ENCODE measurements around the gene C9orf50.
"Not testable (repeated sequence)": the region's sequence is repeated elsewhere in the genome, so short reads cannot be mapped to it uniquely, and the experiment has no call there.

Gene C9orf50

GRCh38 chr9:129637673-129638439 is 17.0 kb upstream of the C9orf50 start:
- no peak overlapping the region for H3K4me3 ChIP-seq (replicated peaks in 1 of 2; ENCODE audit: low read depth in 2 of 2, low read length in 2 of 2)
- no peak for DNase-seq (ENCODE audit: low read depth in 2 of 2)
- TF ChIP-seq, protein P1, sequence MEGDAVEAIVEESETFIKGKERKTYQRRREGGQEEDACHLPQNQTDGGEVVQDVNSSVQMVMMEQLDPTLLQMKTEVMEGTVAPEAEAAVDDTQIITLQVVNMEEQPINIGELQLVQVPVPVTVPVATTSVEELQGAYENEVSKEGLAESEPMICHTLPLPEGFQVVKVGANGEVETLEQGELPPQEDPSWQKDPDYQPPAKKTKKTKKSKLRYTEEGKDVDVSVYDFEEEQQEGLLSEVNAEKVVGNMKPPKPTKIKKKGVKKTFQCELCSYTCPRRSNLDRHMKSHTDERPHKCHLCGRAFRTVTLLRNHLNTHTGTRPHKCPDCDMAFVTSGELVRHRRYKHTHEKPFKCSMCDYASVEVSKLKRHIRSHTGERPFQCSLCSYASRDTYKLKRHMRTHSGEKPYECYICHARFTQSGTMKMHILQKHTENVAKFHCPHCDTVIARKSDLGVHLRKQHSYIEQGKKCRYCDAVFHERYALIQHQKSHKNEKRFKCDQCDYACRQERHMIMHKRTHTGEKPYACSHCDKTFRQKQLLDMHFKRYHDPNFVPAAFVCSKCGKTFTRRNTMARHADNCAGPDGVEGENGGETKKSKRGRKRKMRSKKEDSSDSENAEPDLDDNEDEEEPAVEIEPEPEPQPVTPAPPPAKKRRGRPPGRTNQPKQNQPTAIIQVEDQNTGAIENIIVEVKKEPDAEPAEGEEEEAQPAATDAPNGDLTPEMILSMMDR (IDR thresholded peaks at IDR 0.05; ENCODE audit: low read depth, low read length): no peak

DNA sequence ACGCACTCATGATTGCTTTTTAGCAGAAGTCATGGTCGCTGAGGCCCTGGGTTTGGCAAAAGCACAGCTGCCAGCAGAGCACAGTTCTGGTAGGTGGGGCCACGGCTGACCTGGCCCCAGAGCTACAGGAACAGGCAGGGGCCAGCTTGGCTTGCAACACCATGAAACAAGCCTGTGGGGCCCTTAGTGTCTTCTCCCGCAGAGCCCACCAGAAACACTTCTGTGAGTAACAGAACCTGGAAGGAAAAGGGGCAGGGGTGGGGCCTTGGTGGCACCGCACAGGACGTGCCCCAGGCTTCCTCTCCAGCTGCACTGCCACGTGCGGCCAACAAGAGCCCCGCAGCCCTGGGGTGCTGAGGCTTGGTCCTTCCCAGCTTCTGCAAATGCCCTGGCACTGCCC is 16.2 kb upstream of the C9orf50 start:
- TF ChIP-seq, protein P1 (IDR thresholded peaks at IDR 0.05; ENCODE audit: low read depth, low read length): no peak
- no peak overlapping the region for H3K4me3 ChIP-seq (replicated peaks in 1 of 2; ENCODE audit: low read depth in 2 of 2, low read length in 2 of 2)
- DNase-seq (ENCODE audit: low read depth in 2 of 2): no peak

DNA sequence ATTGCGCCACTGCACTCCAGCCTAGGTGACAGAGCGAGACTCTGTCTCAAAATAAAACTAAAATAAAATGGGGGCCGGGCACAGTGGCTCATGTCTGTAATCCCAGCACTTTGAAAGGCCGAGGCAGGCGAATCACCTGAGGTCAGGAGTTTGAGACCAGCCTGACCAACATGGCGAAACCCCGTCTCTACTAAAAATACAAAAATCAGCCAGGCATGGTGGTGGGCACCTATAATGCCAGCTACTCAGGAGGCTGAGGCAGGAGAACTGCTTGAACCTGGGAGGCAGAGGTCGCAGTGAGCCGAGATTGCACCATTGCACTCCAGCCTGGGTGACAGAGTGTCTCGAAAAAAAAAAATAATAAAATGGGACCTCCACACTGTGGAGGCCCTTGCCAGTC is 15.4 kb upstream of the C9orf50 start:
- not testable (repeated sequence) for DNase-seq (ENCODE audit: low read depth in 2 of 2)

GRCh38 chr9:129635099-129636065 is 14.5 kb upstream of the C9orf50 start:
- TF ChIP-seq, protein P1 (IDR thresholded peaks at IDR 0.05; ENCODE audit: low read depth, low read length): no peak
- no peak overlapping the region for H3K4me3 ChIP-seq (replicated peaks in 1 of 2; ENCODE audit: low read depth in 2 of 2, low read length in 2 of 2)
- DNase-seq (ENCODE audit: low read depth in 2 of 2): no peak

More for the DNA sequence above, 15.4 kb upstream of the C9orf50 start:
- not testable (repeated sequence) for H3K4me3 ChIP-seq (replicated peaks in 1 of 2; ENCODE audit: low read depth in 2 of 2, low read length in 2 of 2)

- no peak overlapping the region for H3K4me3 ChIP-seq (replicated peaks in 1 of 2; ENCODE audit: low read depth in 2 of 2, low read length in 2 of 2)
- DNase-seq (ENCODE audit: low read depth in 2 of 2): no peak
- TF ChIP-seq, protein P1 (IDR thresholded peaks at IDR 0.05; ENCODE audit: low read depth, low read length): no peak
Observed at GRCh38 chr9:129633848-129634247, 12.9 kb upstream of the C9orf50 start.

- no peak for DNase-seq (ENCODE audit: low read depth in 2 of 2)
- H3K4me3 ChIP-seq (replicated peaks in 1 of 2; ENCODE audit: low read depth in 2 of 2, low read length in 2 of 2): no peak overlapping the region
- TF ChIP-seq, protein P1 (IDR thresholded peaks at IDR 0.05; ENCODE audit: low read depth, low read length): no peak
Observed at GRCh38 chr9:129633207-129633606, 12.3 kb upstream of the C9orf50 start.

DNA sequence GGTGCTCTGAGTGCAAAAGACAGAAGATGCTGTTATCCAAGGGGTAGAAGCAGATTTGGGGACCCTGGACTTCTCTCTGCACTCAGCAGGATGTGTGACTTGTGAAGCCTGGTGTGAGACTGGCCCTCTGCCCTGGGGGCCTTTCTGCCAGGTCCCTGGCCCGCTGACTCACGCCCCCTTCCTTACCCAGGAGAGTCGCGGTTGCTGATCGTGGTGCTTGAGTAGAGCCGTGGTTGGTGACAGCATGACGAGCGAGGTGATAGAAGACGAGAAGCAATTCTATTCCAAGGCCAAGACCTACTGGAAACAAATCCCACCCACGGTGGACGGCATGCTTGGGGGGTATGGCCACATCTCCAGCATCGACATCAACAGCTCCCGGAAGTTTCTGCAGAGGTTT is 11.6 kb upstream of the C9orf50 start:
- no peak for DNase-seq (ENCODE audit: low read depth in 2 of 2)
- TF ChIP-seq, protein P1 (IDR thresholded peaks at IDR 0.05; ENCODE audit: low read depth, low read length): no peak
- H3K4me3 ChIP-seq (replicated peaks in 1 of 2; ENCODE audit: low read depth in 2 of 2, low read length in 2 of 2): no peak overlapping the region

All from cardiac fibroblast (primary cell).